Fibroblast of skin of back (primary cell): ENCODE measurements around the gene MBD5.

Experiments used
- DNase-seq: peaks from one replicate; pipeline ENCODE4 v3.0.0-alpha.2; 2013

MBD5 gene

DNA sequence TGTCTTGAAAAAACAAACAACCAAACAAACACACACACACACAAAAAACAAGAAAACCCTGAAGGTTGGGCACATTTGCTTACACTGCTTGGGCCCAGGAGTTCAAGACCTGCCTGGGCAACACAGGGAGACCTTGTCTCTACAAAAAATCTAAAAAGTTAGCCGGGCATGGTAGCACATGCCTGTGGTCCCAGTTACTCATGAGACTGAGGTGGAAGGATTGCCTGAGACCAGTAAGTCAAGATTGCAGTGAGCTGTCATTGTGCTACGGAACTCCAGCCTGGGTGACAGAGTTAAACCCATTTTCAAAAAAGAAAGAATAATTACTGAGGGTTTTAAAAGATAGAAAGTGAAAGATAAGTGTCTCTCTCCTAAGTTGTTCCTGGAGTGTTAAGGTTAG is 103.4 kb downstream of the MBD5 start:
- peak; percentile 16 for DNase-seq

DNA sequence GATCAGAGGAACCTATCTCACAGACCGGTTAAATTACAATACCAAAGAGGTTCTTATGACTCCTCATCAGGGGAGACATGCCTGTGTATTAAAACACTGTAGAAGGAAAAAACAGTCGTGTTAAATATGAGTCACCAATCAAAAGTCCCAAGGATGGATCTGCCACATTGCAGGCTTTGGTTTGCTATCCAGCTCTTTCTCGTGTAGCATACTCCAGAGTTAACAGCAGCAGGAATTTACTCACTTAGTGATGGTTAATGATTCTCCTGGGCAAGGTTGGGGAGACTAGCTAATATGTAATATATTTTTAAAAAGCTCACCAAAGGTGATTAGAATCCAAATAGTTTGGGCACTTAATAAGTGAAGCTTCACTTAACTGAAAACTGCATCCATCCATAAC is 109.7 kb downstream of the MBD5 start:
- DNase-seq: peak; percentile 79

DNA sequence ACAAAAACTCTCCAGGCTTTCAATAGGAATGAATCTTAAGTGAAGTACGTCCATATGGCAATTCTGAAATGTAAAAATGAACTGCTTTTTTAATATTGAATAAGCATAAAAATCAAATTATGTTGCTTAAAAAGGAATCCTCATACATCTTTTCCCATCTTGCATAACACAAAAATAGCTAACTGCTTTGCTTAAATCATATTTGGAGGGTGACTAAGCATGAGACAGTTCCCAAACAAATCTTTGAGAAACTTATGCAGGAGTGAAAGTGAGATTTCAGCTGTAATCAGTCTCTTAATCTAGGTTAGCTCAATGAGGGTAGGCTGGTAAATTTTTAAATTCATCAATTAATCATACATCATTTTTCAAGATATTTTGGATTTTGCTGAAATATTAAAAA is 111.5 kb downstream of the MBD5 start:
- DNase-seq: peak; percentile 76

DNA sequence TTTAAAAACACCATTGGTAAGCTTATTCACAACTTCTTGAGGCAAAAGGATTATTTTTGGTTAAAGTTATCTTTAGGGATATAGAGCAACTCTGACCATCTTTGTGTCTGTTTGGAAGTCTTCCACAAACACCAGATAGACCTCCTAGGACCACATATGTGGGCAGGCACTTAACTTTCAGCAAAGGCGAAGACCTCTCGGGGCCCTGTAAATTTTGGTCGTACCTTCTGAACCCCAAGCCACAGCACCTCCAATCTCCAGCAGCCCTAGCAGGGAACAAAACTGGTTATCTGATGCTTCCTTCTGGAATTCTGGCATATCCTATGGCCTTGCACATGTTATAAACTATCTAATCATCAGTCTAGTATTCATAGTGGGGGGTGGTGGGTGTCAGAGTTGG is 114.8 kb downstream of the MBD5 start:
- DNase-seq: no peak

DNA sequence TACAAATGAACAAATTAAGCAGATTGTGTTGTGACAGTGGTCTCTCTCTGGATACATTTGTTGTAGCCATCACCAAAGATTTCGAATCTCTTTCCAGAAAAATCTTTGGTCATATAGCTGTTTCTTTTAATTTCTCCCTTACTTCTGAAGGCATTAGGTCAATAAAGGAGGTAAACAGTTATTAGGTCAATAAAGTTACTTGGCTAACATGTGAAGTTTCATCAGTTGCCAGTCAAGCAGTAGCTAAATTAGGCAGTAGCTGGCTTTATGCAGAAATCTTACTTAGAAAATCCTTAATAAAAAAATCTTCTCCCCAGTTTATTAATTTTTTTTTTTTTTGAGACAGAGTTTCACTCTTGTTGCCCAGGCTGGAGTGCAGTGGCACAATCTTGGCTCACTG is 115.5 kb downstream of the MBD5 start:
- DNase-seq: no peak

DNA sequence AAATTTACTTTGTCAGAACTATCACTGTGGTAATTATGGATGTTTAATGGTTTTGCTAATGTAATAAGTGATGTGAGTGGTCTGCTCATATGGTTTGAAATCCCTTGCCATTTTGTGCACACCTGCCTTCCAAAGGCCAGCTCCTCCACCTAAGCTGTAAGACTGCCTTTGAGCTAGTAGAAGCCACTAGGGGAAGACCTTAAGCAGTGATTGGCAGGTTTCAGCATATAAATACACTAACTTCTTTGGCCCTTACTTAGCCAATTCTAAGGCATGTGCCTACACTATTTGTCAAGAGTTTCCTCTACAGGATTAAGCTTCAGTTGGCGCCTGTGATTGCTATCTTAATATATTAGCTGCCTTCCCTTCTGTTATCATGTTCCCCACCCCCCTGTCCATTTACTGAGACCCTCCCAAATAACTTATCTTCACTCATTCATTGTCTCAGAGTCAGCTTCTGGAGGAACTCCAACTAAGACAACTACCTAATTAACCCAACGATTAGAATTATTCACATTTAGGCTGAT is 141.1 kb downstream of the MBD5 start:
- no peak for DNase-seq

DNA sequence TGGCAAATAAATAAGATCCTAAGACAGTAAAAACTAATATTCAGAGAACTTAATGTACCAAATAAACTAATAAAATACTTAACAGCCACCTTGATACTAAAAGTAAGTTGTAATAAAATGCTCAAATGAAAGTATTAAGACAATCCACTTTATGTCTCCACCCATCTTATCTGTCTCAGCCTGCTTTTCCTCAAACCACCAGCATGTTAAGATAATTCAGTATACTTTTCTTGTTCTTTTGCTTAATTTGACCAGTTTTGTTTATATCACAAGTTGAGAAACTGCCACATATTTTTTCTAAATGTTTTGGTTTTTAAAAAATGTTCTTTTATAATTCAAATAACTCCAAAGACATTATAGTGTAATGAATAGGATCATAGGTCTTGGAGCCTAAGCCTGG is 142.0 kb downstream of the MBD5 start:
- no peak for DNase-seq

DNA sequence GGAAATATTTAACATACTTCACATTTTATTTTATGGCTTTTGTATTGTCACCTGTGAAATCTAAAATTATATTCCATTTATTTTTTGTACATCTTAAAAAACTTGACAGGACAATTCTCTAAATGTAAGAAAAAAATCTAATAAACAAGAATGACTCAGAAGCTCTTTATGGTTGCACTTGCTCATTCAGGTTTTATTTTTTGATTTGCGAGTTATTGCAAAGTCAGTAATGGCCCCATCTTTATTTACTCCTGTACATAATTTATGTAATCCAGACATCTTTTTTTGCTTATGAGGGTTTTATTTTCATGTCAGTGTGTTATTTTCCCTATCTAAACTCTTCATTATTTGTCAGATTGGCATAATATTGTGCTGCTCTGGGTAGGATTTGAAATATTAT is 145.1 kb downstream of the MBD5 start:
- no peak for DNase-seq

DNA sequence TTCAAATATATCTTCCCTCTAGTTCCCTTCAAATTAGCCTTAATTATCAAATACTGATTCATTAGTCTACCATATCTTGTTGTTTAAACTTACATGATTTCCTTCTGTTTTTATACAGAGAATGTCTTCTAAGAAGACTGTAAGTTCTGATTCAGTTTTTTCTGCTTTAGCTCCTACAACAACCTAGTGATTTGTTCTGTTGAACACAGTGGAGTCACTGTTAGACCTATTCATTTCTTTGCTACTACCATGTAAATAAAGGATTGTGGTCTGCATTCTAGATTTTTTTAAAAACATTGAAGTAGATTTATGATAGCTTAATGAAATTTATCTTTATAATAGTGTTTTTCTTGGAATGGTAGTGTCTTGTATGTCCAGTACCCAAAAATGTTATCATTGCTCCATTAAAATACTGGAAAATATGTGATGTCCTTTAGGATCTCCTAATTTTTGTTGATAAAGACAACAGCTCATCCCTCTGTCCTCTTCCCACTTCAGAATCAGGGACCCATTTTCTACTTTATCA is 146.4 kb downstream of the MBD5 start:
- no peak for DNase-seq

DNA sequence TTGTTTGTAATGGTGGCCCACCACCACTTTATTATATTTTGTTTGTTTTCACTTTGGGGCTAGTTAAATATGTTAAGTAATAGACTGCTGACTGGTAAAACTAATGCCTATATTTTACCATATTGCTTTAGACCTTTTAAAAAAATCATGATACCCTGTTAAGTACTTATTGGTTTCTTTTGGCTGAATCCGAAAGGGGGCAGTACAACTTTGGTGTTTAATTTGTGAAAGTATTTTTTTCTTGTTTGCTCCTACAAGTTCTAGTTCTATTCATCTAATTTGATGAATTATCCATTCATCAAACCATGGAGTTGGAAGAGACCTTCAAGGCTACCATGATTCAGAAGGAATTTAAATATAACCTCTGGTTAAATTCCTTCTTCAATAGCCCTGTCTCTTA is 147.0 kb downstream of the MBD5 start:
- DNase-seq: no peak

DNA sequence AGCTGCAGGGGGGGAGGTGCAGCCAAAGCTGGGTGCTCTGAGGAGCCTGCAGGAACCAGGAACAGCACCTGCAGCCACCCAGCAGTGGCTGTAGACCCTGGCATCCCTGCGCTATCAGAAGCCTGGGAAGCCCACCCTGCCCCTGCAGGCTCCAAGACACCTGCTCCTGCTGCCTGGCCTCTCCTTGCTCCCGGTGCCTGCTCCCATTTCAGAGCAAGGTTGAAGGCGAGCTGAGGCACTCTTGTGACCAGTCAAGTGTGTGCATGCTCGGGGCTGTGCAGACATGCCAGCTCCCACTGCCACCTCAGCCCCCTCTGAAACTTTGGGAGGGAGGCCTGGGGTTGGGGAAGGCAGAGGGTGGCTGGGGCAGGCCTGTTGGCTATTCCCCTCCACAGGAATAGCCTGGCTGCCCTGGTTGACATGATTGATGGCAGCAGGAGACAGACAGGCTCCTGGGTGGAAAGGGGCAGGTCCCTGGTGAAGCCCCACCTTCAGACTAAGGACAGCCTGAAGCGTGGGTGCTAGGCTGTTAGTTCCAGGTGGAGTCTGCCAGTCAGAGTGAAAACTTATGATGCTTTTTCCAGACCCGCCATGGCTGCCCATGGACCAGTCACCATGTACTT is 151.4 kb downstream of the MBD5 start:
- DNase-seq: no peak

DNA sequence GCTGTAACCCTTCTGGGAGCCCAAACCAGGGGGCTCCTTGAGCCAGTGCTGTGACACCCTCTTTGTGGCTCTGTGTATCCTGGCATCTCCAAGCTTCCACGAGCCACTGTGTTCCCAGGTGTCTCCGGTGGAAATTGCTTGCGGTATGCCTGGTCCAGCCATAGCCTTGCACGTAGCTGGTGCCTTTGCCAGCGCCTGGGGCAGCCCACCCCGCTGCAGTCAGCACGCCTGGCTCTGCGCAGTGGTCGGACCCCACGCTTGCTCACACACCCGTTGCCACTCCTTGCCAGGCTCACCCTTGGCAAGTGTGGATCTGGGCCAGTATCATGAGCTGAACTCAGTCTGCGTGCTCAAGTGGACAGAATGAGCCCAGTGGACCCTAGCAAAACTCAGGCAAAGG is 152.3 kb downstream of the MBD5 start:
- DNase-seq: no peak

DNA sequence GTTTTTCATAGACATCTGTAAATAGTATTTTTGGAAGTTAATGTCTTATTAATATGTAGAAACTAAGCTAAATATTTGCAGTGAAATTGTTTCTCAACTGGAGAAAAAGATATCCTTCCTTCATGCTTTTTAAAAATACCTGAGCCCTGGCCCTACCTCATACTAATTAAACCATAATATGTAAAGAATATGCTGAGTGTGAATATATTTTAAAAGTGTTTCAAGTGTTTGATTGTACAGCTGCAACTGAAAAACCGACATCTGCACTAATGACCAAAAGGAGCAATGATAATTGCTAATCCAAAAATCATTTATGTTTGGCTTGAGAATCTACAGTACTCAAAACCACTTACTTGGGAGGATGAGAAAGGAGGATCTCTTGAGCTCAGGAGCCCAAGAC is 156.7 kb downstream of the MBD5 start:
- no peak for DNase-seq

DNA sequence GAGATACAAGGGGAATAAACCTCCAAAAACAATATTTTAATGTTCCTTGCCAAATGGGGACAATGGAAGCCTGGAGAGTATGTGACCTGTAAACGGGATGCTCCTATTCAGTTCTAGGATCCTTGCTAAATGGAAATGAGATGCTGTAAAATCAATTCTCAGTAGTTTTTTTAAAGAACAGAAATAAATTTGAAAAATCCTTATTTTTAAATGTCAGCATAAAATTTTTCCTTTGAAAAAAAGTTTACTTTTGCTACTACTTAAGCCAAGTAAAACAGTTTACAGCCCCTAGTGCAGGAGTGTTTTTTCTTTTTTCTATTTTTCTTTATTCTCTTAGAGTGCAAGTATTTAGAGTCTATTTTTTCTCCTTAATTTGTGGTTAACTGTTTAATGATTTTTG is 158.8 kb downstream of the MBD5 start:
- no peak for DNase-seq

DNA sequence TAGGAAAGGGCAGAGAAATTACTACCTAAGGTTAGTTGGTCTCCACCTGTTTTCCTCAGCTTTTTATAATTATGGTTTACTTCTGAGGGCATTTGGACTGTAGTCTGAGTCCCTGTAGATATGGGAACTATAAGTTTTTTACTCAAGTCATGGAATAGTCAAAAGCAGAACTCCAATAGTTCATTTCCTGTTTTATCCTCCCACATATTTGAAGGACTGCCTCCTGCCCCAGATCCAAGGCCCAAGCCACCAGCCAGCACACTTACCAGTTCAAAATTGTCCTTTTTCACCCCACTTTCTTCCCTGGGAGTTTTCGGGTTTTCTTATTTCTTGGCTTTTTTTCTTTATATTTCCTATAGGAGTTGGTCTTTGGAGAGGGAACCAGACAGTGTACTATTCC is 164.1 kb downstream of the MBD5 start:
- DNase-seq: no peak

DNA sequence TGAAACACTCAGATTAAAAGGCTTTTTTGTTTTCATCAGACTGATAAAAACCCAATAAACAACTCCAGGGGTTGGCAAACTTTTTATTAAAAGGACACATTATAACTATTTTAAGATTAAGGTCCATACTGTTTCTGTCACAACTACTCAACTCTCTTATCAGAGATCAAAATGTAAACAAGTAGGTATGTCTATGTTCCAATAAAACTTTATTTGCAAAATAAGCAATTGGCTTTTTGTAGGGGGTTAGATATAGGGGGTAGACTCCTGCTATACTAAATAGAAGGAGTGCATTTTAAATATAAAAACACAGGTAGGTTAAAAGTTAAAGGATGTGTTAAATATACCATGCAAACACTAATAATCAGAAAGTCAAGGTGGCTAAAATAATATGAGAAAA is 174.0 kb downstream of the MBD5 start:
- no peak for DNase-seq

DNA sequence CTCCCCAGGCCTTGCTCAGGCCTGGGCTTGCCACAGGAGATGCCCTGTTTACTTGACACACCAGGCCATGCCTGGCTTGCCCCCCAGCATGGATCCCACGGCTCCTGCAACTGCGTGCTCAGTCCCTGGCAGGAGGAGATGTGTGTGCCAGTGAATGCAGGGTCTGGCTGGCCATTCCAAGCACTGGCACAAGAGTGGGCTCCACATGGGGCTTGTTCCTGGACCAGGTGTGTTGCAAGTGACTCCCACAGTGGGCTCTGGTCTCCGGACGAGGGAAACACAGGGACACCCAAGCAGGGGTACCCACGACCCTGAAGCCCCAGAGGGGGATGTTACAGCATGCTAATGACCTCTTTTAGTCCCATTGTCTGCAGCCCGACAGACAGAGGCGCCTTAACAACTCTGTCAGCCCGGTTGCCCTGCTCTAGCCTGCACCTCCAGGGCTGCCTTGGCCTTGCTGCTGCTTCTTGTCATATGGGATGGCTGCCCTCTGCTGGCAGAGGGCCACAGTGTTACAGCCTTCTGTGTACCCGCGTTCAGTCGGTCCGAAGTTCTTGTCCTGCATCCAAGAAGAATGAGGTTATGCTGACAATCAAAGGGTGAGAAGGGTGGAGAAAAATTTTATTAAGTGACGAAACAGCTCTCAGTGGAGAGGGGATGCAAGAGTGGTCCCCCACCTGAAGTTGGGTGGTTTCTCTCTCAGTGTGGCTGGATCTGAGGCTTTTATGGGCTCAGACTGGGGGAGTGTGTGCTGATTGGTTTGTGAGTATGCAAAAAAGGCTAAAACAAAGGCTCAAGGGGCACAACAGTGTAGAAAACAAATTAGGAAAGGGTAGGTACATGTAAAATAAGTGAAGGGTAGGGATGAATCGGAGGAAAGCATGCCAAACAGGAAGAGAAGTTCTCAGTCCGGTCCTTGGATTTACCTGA is 180.4 kb downstream of the MBD5 start:
- DNase-seq: peak; percentile 58

DNA sequence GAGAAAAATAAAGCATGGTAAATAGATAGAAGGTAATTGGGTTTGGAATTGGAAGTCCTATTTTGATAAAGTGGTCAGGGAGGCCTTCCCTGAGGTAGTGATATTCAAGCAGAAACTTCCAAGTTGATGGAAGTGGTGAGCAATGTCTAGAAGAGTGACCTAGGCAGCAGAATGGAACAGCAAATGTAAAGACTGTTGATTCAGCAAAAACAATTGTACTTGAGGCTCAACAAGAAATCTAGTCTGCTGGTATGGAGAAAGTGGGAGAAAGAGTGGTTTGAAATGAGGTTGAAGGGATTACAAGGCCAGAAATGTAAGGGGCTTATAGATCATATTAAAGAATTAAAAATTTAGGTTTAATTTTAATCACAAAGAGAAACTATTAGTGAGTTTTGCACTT is 181.3 kb downstream of the MBD5 start:
- no peak for DNase-seq

DNA sequence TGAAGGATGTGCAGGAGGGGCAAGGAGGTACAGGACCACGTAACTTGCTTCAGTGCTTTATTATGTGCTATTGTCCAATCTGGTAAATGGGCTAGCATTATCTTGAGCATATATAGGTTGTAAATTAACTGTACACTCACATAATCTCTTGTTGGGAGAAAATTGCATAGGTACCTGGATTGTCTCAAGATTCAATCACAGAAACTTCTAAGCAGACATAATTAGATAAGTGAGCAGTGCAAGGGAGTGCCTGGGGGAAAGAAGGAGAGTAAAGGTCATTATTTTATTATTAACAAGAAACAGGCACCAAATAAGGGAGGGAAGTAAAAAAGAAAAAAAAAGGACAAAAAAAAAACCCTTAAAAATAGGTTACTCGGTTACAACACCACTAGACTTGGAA is 186.2 kb downstream of the MBD5 start:
- no peak for DNase-seq

DNA sequence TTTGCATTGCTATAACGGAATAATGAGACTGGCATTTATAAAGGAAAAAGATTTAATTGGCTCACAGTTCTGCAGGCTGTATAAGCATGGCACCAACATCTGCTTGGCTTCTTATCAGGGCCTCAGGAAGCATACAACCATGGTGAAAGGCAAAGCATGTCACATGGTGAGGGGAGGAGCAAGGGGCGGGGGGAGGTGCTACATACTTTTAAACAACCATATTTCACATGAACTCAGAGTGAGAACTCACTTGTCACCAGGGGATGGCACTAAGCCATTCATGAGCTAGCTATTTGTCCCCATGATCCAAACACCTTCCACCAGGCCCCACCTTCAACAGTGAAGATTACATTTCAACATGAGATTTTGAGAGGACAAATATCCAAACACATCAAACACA is 188.7 kb downstream of the MBD5 start:
- DNase-seq: no peak

DNA sequence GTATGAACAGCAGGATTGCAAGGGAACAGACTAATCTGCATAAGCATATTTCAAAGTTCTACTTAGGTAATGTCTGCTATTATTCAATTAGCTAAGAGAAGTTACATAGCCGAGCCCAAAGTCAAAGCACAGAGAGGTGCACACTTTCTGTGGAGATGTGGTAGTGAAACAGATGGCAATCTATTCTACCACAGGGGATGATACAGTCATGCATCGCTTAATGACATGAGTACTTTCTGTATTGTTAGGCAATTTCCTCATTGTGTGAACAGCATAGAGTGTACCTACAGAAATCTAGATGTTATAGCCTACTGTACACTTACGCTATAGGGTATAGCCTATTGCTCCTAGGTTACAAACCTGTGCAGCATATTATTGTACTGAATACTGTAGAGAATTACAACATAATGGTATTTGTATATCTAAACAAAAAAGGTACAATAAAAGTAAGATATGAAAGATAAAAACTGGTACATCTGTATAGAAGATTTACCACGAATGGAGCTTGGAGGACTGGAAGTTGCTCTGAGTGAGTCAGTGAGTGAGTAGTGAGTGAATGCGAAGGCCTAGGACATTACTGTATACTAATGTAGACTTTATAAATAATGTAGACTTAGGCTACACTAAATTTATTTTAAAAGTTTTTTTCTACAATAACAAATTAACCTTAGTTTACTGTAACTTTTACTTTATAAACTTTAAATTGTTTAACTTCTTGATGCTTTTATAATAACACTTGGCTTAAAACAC is 197.6 kb downstream of the MBD5 start:
- DNase-seq: no peak

DNA sequence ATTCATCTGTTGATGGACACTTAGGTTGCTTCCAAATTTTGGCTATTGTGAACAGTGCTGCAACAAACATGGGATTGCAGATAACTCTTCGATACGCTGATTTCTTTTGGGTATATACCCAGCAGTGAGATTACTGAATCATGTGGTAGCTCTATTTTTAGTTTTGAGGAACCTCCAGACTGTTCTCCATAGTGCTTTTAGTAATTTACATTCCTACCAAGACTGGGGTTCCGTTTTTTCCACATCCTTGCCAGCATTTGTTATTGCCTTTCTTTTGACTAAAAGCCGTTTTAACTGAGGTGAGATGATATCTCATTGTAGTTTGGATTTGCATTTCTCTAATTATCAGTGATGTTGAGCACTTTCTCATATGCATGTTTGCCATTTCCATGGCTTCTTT is 200.3 kb downstream of the MBD5 start:
- no peak for DNase-seq

DNA sequence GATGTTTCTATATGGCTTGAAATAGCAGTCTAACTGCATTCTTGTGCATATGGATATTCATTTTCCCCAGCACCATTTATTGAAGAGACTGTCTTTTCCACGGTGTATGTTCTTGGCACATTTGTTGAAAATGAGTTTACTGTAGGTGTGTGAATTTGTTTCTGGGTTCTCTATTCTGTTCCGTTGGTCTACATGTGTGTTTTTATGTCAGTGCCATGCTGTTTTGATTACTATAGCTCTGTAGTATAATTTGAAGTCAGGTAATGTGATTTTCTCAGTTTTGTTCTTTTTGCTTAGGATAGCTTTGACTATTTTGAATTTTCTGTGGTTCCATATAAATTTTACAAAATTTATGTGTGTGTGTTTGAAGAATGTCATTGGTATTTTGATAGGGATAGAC is 201.0 kb downstream of the MBD5 start:
- DNase-seq: no peak
